HEK293T (cell line): Measurements from ENCODE around the gene NDRG4.

Experiments
- CTCF ChIA-PET: fragments of 350-600 bp; formaldehyde crosslinking; extraction: SDS; loops from one replicate; lab custom pipeline; 2021; ENCODE audit warnings: antibody characterized with exemption, inconsistent platforms; lab: Yijun Ruan, JAX
- POLR2A ChIA-PET: fragments of 350-600 bp; formaldehyde crosslinking; extraction: SDS; loops from one replicate; lab custom pipeline; 2020; ENCODE audit warnings: antibody characterized with exemption, inconsistent platforms; lab: Yijun Ruan, JAX
- DNase-seq: peaks from one replicate; pipeline ENCODE4 v3.0.0; 2012; ENCODE audit warnings: mixed read lengths; ENCODE audit errors: extremely low spot score
- ARNT ChIP-seq: fragments of 450-650 bp; IDR thresholded peaks from 2 replicates; pipeline ENCODE4 v1.6.1; 2017; ENCODE audit warnings: mild to moderate bottlenecking
- BHLHE40 ChIP-seq: fragments of 450-650 bp; IDR thresholded peaks from 2 replicates; pipeline ENCODE4 v1.6.1; 2016; ENCODE audit warnings: mild to moderate bottlenecking, moderate library complexity, borderline replicate concordance
- CTBP1 ChIP-seq: fragments of 450-650 bp; IDR thresholded peaks from 2 replicates; pipeline ENCODE4 v1.6.1; 2016; ENCODE audit warnings: borderline replicate concordance
- ELF4 ChIP-seq: fragments of 450-650 bp; IDR thresholded peaks from 2 replicates; pipeline ENCODE4 v1.6.1; 2017; ENCODE audit warnings: antibody characterized with exemption
- FOXA1 ChIP-seq: fragments of 450-650 bp; IDR thresholded peaks from 2 replicates; pipeline ENCODE4 v1.6.1; 2016; ENCODE audit warnings: mild to moderate bottlenecking
- FOXK2 ChIP-seq: fragments of 450-650 bp; IDR thresholded peaks from 2 replicates; pipeline ENCODE4 v1.6.1; 2016; ENCODE audit warnings: mild to moderate bottlenecking
- FOXM1 ChIP-seq: fragments of 450-650 bp; IDR thresholded peaks from 2 replicates; pipeline ENCODE4 v1.6.1; 2017; ENCODE audit warnings: mild to moderate bottlenecking, borderline replicate concordance
- HDGF ChIP-seq: fragments of 450-650 bp; IDR thresholded peaks from 2 replicates; pipeline ENCODE4 v1.6.1; 2017; ENCODE audit warnings: antibody characterized with exemption, borderline replicate concordance
- L3MBTL2 ChIP-seq: fragments of 450-650 bp; conservative IDR thresholded peaks from 2 replicates; pipeline ENCODE4 v1.6.1; 2016; ENCODE audit warnings: mild to moderate bottlenecking
- LEF1 ChIP-seq: fragments of 450-650 bp; IDR thresholded peaks from 2 replicates; pipeline ENCODE4 v1.6.1; 2017; ENCODE audit warnings: mild to moderate bottlenecking, borderline replicate concordance
- NFRKB ChIP-seq: fragments of 450-650 bp; IDR thresholded peaks from 2 replicates; pipeline ENCODE4 v1.6.1; 2016; ENCODE audit warnings: mild to moderate bottlenecking, moderate library complexity
- PKNOX1 ChIP-seq: fragments of 450-650 bp; IDR thresholded peaks from 2 replicates; pipeline ENCODE4 v1.6.1; 2016
- SP1 ChIP-seq: fragments of 450-650 bp; IDR thresholded peaks from 2 replicates; pipeline ENCODE4 v1.6.1; 2017
- SUZ12 ChIP-seq: fragments of 450-650 bp; IDR thresholded peaks from 2 replicates; pipeline ENCODE4 v1.6.1; 2016; ENCODE audit warnings: mild to moderate bottlenecking
- TARDBP ChIP-seq: fragments of 450-650 bp; IDR thresholded peaks from 2 replicates; pipeline ENCODE4 v1.6.1; 2016
- ZNF384 ChIP-seq: fragments of 450-650 bp; IDR thresholded peaks from 2 replicates; pipeline ENCODE4 v1.6.1; 2016

The NDRG4 gene

DNA sequence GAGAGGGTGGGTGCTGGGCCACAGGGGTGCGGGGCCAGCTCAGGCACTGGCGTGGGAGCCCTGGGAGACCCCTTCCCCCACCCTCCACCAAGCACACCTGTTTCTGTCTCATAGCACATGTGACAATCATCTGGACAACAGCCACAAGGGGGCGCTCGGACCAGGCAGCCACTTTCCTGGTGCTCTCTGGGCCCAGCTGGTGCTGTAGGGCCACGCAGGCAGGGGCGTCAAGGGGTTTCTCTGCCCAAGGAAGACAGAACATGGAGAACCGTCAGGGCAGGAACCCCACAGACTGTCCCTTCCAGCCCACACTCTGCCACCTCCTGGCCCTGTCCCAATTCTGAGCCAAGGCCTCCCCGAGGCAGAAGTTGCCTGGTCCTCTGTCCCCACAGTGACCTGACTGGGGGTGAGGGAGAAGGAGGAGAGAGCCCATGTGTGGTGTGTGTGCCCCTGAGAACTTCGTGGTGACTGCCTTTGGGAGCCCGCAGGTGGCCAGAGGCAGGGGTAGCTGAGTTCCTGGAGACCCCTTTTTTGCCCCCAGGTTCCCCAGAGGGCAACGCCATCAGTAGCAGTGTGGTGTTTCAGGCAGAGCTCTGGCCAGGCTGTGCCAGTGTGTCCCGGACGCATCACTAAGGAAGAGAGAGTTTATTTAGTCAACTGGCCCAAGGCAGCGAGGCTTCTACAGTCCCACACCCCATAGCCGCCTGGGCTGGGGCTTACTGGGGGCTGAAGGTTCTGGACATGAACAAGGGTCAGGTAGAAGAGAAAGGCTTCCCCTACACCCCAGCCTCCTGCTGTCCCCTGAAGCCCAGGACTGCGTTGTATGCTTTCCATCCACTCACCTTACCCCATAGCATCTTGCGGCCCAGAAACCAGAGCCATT lies 12.2 kb downstream of the NDRG4 start:
- TF ChIP-seq BHLHE40: no peak
- TF ChIP-seq ELF4: no peak
- TF ChIP-seq SUZ12: no peak
- TF ChIP-seq ZNF384: no peak
- TF ChIP-seq NFRKB: no peak
- TF ChIP-seq HDGF: 0 out of 2 replicates have a peak, but pooled peaks have one; percentile 35
- TF ChIP-seq FOXA1: no peak
- no peak for TF ChIP-seq FOXM1
- TF ChIP-seq ARNT: no peak
- POLR2A ChIA-PET: interaction anchor here (0.6 to 1.2 kb wide), 2 partner anchors 244 to 420 kb away, joined by 3 read pairs; no protein-coding TSS in a partner anchor
- CTCF ChIA-PET: interaction anchor here (0.6 to 2.0 kb wide), 3 partner anchors 100 to 244 kb away, joined by 4 to 6 read pairs (median 4); no protein-coding TSS in a partner anchor
- peak; percentile 71 for DNase-seq

DNA sequence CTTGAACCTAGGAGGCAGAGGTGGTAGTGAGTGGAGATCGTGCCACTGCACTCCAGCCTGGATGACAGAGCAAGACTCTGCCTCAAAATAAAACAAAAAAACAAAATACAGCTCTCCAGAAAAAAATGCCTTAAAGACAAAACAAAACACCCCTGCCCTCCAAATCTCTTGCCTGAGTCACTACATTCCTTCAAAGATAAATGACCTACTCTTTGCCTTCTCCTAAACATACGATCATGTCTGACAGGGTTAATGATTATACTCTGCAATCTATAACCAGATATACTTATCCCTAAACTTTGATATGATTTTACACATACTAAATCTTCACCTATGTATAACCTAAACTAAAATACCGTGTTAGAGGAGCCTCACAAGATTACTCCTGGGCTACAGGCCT lies 13.9 kb downstream of the NDRG4 start:
- CTCF ChIA-PET: interaction anchor here (0.8 to 2.0 kb wide), 3 partner anchors 242 to 727 kb away, joined by 3 to 4 read pairs (median 4); no protein-coding TSS in a partner anchor
- no peak for DNase-seq
- POLR2A ChIA-PET: interaction anchor here (1.1 kb wide), 1 partner anchor 147 kb away, joined by 4 read pairs; no protein-coding TSS in a partner anchor
- TF ChIP-seq ZNF384 (no peak), SUZ12 (no peak), NFRKB (no peak), HDGF (no peak), FOXA1 (no peak), ELF4 (no peak), FOXK2 (no peak), TARDBP (no peak), LEF1 (no peak), L3MBTL2 (no peak), CTBP1 (no peak), BHLHE40 (no peak)

DNA sequence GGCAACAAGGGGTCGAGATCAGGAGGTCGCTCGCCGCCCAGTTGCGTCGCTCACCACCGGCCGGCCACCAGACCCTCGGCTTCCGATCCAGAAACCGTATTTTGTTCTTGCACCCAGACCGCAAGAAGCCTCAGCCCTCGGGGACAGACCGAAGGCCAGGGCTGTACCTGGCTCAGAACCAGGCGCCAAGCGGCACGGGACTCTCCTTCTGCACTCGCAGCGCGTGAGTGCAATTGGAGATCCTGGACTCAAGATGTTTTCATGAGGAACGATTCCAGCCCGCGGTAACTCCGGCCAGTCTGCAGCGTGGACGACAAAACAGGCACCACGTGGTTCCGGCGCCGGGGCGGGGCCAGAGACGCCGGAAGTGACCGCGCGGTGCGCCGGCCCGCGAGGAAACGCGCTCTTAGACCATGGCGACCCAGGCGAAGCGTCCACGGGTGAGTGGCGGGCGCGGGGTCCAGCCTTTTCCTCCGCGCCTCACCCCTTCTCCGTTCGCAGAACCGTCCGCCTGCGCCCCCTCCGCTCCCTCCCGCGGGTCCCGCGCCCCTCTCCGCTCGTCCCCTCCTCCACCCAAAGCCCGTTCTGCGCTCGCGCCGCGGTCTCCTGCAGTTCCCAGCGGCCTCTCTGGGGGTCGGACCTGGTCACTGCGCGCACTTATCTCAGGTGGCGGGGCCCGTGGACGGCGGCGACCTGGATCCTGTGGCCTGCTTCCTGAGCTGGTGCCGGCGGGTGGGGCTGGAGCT lies 15.4 kb downstream of the NDRG4 start, which contains the start of gene SETD6:
Gene SETD6 (plus strand): TSS at position 393 of the 746 bp plus-strand sequence. CDS start 21 bp downstream, at position 414.
- DNase-seq: peak; percentile 84
- CTCF ChIA-PET: interaction anchor here (1.0 kb wide), 1 partner anchor 146 kb away, joined by 5 read pairs; no protein-coding TSS in a partner anchor
- TF ChIP-seq LEF1 (no peak), PKNOX1 (peak; percentile 40; the same call in 1 of the 2 replicates), ELF4 (peak; percentile 62), L3MBTL2 (peak; percentile 87), ARNT (0 out of 2 replicates have a peak, but pooled peaks have one; percentile 9)
- POLR2A ChIA-PET: interaction anchor here (0.9 to 1.6 kb wide), 2 partner anchors 32 to 241 kb away, joined by 3 to 4 read pairs; no protein-coding TSS in a partner anchor

- TF ChIP-seq PKNOX1: no peak
- TF ChIP-seq CTBP1: no peak
- no peak for TF ChIP-seq FOXM1
- no peak for TF ChIP-seq BHLHE40
- TF ChIP-seq L3MBTL2: no peak
- no peak for TF ChIP-seq HDGF
- no peak for TF ChIP-seq FOXA1
- no peak for TF ChIP-seq FOXK2
- no peak for TF ChIP-seq NFRKB
- no peak for TF ChIP-seq ZNF384
- TF ChIP-seq ELF4: no peak
- CTCF ChIA-PET: no interaction called here
- peak; percentile 36 for DNase-seq
- POLR2A ChIA-PET: interaction anchor here (0.9 to 1.6 kb wide), 2 partner anchors 31 to 240 kb away, joined by 3 to 4 read pairs; no protein-coding TSS in a partner anchor
Measured at GRCh38 chr16:58515871-58516767, 16.2 kb downstream of the NDRG4 start.

DNA sequence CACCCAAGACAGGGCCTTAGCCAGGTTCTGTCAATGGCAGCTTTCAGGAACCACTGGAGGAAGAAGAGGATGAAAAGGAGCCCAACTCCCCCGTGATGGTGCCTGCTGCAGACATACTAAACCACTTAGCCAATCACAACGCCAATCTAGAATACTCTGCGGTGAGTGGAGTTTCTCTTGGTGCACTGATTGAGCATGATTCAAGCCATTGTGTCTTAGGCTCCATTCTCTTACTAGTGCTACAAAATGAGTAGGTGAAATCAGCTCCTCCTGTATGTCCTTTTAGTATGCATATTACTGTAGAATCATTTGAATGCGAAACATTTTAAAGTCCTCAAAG lies 16.8 kb downstream of the NDRG4 start:
- POLR2A ChIA-PET: no interaction called here
- DNase-seq: no peak
- TF ChIP-seq CTBP1 (no peak), ELF4 (no peak), FOXK2 (no peak), L3MBTL2 (no peak), BHLHE40 (no peak), SUZ12 (no peak), FOXA1 (no peak), NFRKB (no peak), FOXM1 (no peak), SP1 (no peak), TARDBP (no peak), HDGF (no peak), ZNF384 (no peak), LEF1 (no peak), ARNT (no peak), PKNOX1 (no peak)
- CTCF ChIA-PET: no interaction called here
